Measurements from ENCODE around the gene SETD1B.

GRCh38 chr12:121820056-121820455, 16.2 kb downstream of the SETD1B start:
- TF ChIP-seq EP300 (IDR thresholded peaks at IDR 0.05) (no peak), CTCF (IDR thresholded peaks at IDR 0.05) (no peak)
